ENCODE measurements around the gene LHX3.

DNA sequence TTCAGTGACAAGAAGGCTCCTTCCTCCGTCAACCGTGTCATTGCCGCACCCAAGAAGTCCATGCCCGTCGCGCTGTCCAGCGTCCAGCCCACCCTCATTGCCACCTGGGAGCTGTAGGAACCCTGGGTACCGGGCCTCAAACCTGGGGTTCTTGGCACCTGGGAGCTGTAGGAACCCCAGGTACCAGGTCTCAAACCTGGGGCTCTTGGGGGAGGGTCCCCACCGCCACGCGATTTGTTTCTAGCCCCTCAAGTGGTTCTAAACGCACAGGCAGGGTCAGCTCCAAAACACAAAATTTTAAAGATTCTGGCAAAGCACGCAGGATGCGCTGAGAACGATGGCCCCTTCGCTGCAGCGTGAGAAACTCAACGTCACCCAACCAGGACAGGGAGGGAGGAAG lies 17.7 kb downstream of the LHX3 start:
- TF ChIP-seq CTCF (IDR thresholded peaks at IDR 0.05) (no peak), POLR2A (IDR thresholded peaks at IDR 0.05) (no peak)
